Lower leg skin (tissue), 3 donors: ENCODE data around the gene SLC9A4.

Experiments
- POLR2A ChIP-seq, 2 donors: fragments of 450-650 bp; IDR thresholded peaks; one replicate each; pipeline ENCODE4 v1.6.1; 2016 to 2017; ENCODE audit warnings: antibody characterized with exemption in 2 of 2, mild to moderate bottlenecking in 1 of 2, moderate library complexity in 1 of 2
- TF ChIP-seq, protein P1 (sequence below), 3 donors: fragments of 450-650 bp; IDR thresholded peaks; one replicate each; pipeline ENCODE4 v1.5.1; 2016; ENCODE audit warnings: antibody characterized with exemption in 3 of 3, mild to moderate bottlenecking in 3 of 3, moderate library complexity in 2 of 3

DNA sequence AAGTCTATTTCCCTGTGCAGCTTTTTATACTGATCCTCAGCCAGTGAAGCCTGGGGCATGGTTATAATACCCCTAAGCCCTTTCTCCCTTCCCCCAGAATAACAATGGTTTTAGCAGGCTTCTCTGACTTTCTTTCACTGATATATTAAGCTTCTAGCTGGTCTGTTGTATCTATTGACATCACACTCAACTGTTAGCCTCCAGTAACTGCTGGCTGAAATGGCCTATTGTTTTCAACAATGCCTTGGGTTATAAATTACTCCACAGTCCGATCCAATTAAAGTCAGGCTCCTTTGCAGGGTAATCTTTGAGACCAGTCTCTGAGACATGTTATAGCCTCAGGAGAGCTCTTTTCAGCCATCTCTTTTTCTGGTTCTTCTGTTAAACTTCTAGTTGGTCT lies 2.9 kb upstream of the SLC9A4 start:
- no peak for TF ChIP-seq POLR2A (IDR thresholded peaks at IDR 0.05)
- TF ChIP-seq, protein P1, sequence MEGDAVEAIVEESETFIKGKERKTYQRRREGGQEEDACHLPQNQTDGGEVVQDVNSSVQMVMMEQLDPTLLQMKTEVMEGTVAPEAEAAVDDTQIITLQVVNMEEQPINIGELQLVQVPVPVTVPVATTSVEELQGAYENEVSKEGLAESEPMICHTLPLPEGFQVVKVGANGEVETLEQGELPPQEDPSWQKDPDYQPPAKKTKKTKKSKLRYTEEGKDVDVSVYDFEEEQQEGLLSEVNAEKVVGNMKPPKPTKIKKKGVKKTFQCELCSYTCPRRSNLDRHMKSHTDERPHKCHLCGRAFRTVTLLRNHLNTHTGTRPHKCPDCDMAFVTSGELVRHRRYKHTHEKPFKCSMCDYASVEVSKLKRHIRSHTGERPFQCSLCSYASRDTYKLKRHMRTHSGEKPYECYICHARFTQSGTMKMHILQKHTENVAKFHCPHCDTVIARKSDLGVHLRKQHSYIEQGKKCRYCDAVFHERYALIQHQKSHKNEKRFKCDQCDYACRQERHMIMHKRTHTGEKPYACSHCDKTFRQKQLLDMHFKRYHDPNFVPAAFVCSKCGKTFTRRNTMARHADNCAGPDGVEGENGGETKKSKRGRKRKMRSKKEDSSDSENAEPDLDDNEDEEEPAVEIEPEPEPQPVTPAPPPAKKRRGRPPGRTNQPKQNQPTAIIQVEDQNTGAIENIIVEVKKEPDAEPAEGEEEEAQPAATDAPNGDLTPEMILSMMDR (IDR thresholded peaks at IDR 0.05): no peak
